Adrenal gland (tissue), 12 donors: ENCODE measurements around the gene ZNF335. TPM values are rescaled to one million over a fixed set of nuclear protein-coding genes. Genes with fewer than 3 reads are reported as not detected.

Experiments used
- DNase-seq, 7 donors: peaks; one replicate each; pipeline ENCODE4 v3.0.0-alpha.2; 2019 to 2020
- H3K27ac ChIP-seq, 5 donors: fragments of 200-600 bp; sonication (generic) in 4 of 5; 1 replicate in 3 of 5; 2 replicates in 2 of 5; pipeline versions ENCODE4 v1.5.1 to v1.8.0; 2016 to 2020; ENCODE audit warnings: mild to moderate bottlenecking in 1 of 5
- H3K27me3 ChIP-seq: fragments of 200-600 bp; 2 replicates; pipeline ENCODE4 v1.8.0; 2021
- H3K36me3 ChIP-seq, 2 donors: fragments of 200-600 bp; replicated peaks in 1 of 2; 1 replicate in 1 of 2; 2 replicates in 1 of 2; pipeline versions ENCODE4 v1.5.1 to v1.8.0; 2018 to 2022
- H3K4me1 ChIP-seq, 2 donors: fragments of 200-600 bp; replicated peaks in 1 of 2; 1 replicate in 1 of 2; 2 replicates in 1 of 2; pipeline versions ENCODE4 v1.5.1 to v1.8.0; 2018 to 2021
- H3K4me3 ChIP-seq, 4 donors: fragments of 200-600 bp; sonication (generic) in 3 of 4; one replicate each; pipeline ENCODE4 v1.5.1; 2016 to 2018
- H3K9me3 ChIP-seq, 3 donors: fragments of 200-600 bp; sonication (generic) in 1 of 3; replicated peaks in 1 of 3; 1 replicate in 2 of 3; 2 replicates in 1 of 3; pipeline versions ENCODE4 v1.5.1 to v1.8.0; 2016 to 2021
- POLR2A ChIP-seq, 2 donors: fragments of 450-650 bp; IDR thresholded peaks; one replicate each; pipeline ENCODE4 v1.6.1; 2017; ENCODE audit warnings: antibody characterized with exemption in 2 of 2, mild to moderate bottlenecking in 2 of 2, moderate library complexity in 1 of 2
- WGBS, 4 donors: extraction: QIAGEN DNeasy Blood & Tissue Kit in 2 of 4; methylation state at CpG; one replicate each; pipeline versions ENCODE4 v1.1.5 to v1.1.7; 2013 to 2017; 5-methylcytosine and 5-hydroxymethylcytosine counted together
- intact Hi-C, 2 donors: fragments of 100-400 bp; cut with DNase I; formaldehyde crosslinking; loops; one replicate each; pipeline versions ENCODE4 v1.14.1 to v1.15.0; 2022 to 2023
- polyA plus RNA-seq, 3 donors: library from polyadenylated mRNA; stranded (reverse); fragments of 200-250 nt in 2 of 3; fragments of 350-450 nt in 1 of 3; fragmentation: Illumina TruSeq in 1 of 3; extraction: RNeasy Lipid Tissue Mini Kit (QIAGEN cat#74804) in 1 of 3; gene quantifications; one replicate each; pipeline ENCODE4 v1.2.3, GENCODE V29; 2013 to 2014
- total RNA-seq, 9 donors: library from RNA; depleted of rRNA in 4 of 9; stranded (reverse); fragments of >200 nt in 4 of 9; fragments of 120-200 nt in 1 of 9; fragmentation: NEBNext Ultra II Directional in 1 of 9; extraction: Animal tissue kit (Norgen Biotek cat#: 25700) in 1 of 9; gene quantifications; one replicate each; pipeline versions ENCODE4 v1.1.0 to v1.2.4, GENCODE V29; 2013 to 2023
- TF ChIP-seq, protein P1 (sequence below), 6 experiments: fragments of 450-650 bp in 4 of 6; fragments of 200-600 bp in 2 of 6; sonication (generic) in 1 of 6; IDR thresholded peaks; 1 replicate in 5 of 6; 2 replicates in 1 of 6; pipeline versions ENCODE4 v1.5.1 to v1.8.0; 2016 to 2021; ENCODE audit warnings: antibody characterized with exemption in 6 of 6, mild to moderate bottlenecking in 2 of 6, moderate library complexity in 1 of 6
- donor health status: healthy with polysubstance abuse.
- donor health status: Bipolar disorder and iron deficiency.
- donor health status: DM: yes; HTN: yes; CAD: no.
- donor health status: DM: no; HTN: no; CAD: no.
- donor health status: DM: no; HTN: no; CAD: no.
- donor health status: DM: yes; HTN: yes; CAD: no.

The ZNF335 gene
- total and polyA plus RNA-seq, 12 donors = 5.4 to 45.1 (median 17.7) TPM

- DNase-seq = peak in 3 of 7 donors; percentile 7 to 30 (median 17)
- Histone ChIP-seq H3K4me1 (no peaks in the 10 kb centered on the region), H3K36me3 (peaks cover 0 to 84% of the 10 kb centered on the region in 2 donors), H3K27me3 (no peaks in the 10 kb centered on the region), H3K4me3 (no peak overlapping the region), H3K27ac (no peak overlapping the region), H3K9me3 (no peaks in the 10 kb centered on the region)
- 87 to 96% (median 94%) methylated on average over 5 to 9 of the region's 9 CpGs for WGBS, 4 donors
- no peak for TF ChIP-seq POLR2A (IDR thresholded peaks at IDR 0.05)
- TF ChIP-seq, protein P1, sequence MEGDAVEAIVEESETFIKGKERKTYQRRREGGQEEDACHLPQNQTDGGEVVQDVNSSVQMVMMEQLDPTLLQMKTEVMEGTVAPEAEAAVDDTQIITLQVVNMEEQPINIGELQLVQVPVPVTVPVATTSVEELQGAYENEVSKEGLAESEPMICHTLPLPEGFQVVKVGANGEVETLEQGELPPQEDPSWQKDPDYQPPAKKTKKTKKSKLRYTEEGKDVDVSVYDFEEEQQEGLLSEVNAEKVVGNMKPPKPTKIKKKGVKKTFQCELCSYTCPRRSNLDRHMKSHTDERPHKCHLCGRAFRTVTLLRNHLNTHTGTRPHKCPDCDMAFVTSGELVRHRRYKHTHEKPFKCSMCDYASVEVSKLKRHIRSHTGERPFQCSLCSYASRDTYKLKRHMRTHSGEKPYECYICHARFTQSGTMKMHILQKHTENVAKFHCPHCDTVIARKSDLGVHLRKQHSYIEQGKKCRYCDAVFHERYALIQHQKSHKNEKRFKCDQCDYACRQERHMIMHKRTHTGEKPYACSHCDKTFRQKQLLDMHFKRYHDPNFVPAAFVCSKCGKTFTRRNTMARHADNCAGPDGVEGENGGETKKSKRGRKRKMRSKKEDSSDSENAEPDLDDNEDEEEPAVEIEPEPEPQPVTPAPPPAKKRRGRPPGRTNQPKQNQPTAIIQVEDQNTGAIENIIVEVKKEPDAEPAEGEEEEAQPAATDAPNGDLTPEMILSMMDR (IDR thresholded peaks at IDR 0.05) = no peak
- intact Hi-C loops = loop anchor here in 1 of 2 donors (5.0 kb wide), 1 partner anchor 56 kb away; no protein-coding TSS in a partner anchor
Observed at GRCh38 chr20:45953672-45954071, 18.3 kb downstream of the ZNF335 start.

DNA sequence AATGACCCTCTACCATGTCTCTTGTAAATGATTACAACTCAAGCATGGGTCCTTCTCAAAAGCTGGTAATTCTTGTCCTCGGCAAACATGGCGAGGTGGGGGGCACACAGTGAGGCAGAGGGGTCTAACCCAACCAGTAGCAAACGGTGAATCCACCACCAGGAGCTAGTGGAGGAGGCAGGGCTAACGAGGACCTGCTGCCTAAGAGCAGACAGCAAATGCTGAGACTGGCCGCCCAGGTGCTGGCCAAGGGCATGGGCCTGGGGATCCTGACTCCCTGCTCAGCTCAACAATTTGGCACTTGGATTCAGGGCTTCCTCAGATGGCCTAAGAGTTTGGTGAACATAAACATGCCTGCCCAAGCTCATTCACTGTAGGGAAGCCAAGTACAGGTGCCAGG, 19.1 kb downstream of the ZNF335 start:
- DNase-seq = peak in 1 of 7 donors; percentile 9
- 87 to 96% (median 92%) methylated on average over 4 to 5 of the region's 5 CpGs for WGBS, 4 donors
- TF ChIP-seq, protein P1 (IDR thresholded peaks at IDR 0.05) = no peak
- TF ChIP-seq POLR2A (IDR thresholded peaks at IDR 0.05) = no peak
- H3K4me3 ChIP-seq = no peak overlapping the region
- H3K4me1 ChIP-seq = no peaks in the 10 kb centered on the region
- H3K27ac ChIP-seq = no peak overlapping the region
- peaks cover 0 to 84% of the 10 kb centered on the region in 2 donors for H3K36me3 ChIP-seq
- intact Hi-C loops = loop anchor here in 1 of 2 donors (5.0 kb wide), 1 partner anchor 56 kb away; no protein-coding TSS in a partner anchor
- H3K27me3 ChIP-seq = no peaks in the 10 kb centered on the region
- no peaks in the 10 kb centered on the region for H3K9me3 ChIP-seq

DNA sequence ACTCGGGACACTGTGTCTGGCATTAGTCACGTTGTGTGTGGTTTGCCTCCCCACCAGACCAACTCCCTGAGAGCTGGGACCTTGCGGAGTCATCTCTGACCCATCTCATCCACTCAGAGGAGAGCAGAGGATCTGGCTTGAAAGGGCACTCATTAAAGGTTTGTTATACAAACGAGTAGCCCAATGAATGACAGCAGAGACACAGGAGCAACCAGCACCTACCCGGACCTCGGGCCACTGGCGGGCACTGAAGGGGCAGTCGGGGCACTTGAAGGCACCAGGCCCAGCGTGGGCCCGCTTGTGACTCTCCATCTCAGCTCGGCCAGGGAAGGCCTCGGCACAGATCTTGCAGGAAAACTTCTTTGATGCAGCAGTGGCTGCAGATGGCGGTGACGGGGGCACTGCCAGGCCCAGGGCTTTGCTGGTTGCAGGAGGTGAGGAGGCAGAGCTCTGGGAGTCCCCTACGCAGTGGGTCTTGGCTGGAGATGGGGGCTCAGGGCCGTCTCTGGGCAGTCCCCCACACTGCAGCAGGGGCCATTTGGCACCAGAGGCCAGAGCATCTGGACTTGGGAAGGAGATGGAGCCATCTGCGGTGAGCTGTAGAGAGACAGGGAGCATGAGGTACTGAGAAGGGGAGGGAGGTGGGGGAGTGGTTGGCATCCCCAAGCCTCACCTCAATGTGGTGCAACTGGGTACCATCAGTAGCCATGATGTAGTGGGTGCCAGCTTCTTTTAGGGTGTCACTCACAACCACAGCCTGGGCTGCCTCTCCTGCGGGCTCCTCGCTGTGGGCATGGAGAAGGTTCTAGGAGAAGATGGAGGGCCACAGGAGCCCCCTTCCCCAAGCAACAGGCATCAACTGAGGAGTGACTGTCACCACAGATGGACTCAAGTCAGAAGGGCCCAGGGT, 19.8 kb downstream of the ZNF335 start:
- H3K36me3 ChIP-seq = peaks cover 0 to 84% of the 10 kb centered on the region in 2 donors
- 85 to 91% (median 89%) methylated on average over 11 to 19 of the region's 19 CpGs for WGBS, 4 donors
- no peaks in the 10 kb centered on the region for H3K9me3 ChIP-seq
- no peak for TF ChIP-seq POLR2A (IDR thresholded peaks at IDR 0.05)
- TF ChIP-seq, protein P1 (IDR thresholded peaks at IDR 0.05) = no peak
- H3K4me3 ChIP-seq = no peak overlapping the region
- intact Hi-C loops = loop anchor here in 1 of 2 donors (5.0 kb wide), 1 partner anchor 55 kb away; no protein-coding TSS in a partner anchor
- no peak overlapping the region for H3K27ac ChIP-seq
- no peaks in the 10 kb centered on the region for H3K27me3 ChIP-seq
- H3K4me1 ChIP-seq = peaks cover 1 to 4% of the 10 kb centered on the region in 2 donors
- peak in 2 of 7 donors; percentile 9 to 25 for DNase-seq

DNA sequence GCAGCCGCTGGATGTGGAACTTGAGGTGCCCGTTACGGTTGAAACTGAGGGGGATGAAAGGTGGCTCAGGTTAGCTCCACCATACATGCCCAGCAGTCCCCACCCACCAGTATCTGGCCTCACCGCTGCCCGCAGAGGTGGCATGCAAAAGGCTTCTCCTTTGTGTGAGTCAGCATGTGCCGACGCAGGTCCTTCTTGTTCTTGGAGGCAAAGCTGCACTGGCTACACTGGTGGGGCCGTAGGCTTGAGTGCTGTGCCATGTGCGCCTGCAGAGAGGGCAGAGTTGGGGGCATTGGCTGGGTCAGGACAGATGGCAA, 21.7 kb downstream of the ZNF335 start:
- intact Hi-C loops = loop anchor here in 1 of 2 donors (5.0 kb wide), 1 partner anchor 53 kb away; no protein-coding TSS in a partner anchor
- WGBS, 4 donors = 50 to 93% (median 72%) methylated on average over 1 to 9 of the region's 9 CpGs
- Histone ChIP-seq H3K27ac (peak overlapping the region in 2 of 5 donors; percentile 33 to 35), H3K36me3 (peaks cover 0 to 86% of the 10 kb centered on the region in 2 donors), H3K4me3 (no peak overlapping the region), H3K4me1 (peaks cover 20 to 22% of the 10 kb centered on the region in 2 donors), H3K9me3 (no peaks in the 10 kb centered on the region), H3K27me3 (no peaks in the 10 kb centered on the region)
- TF ChIP-seq, protein P1 (IDR thresholded peaks at IDR 0.05) = no peak
- DNase-seq = peak in 3 of 7 donors; percentile 55 to 58 (median 55)
